Measurements from ENCODE around the gene NFIX.

Gene NFIX

GRCh38 chr19:12984143-12984627, 11.1 kb upstream of the NFIX start:
- no peaks in the 10 kb centered on the region for H3K9me3 ChIP-seq (ENCODE audit: control insufficient read depth, low read depth, low read length)

GRCh38 chr19:12984683-12985048, 10.6 kb upstream of the NFIX start:
- H3K27me3 ChIP-seq (ENCODE audit: control insufficient read depth, insufficient read depth, low read length): peaks cover 78% of the 10 kb centered on the region
- H3K4me3 ChIP-seq (ENCODE audit: low read length): no peak overlapping the region

More at GRCh38 chr19:12984143-12984627, 11.1 kb upstream of the NFIX start:
- no peak overlapping the region for H3K27ac ChIP-seq (ENCODE audit: low read length)
- H3K4me1 ChIP-seq (ENCODE audit: control insufficient read depth, low read depth, low read length): no peaks in the 10 kb centered on the region
- no peak overlapping the region for H3K4me3 ChIP-seq (ENCODE audit: low read length)
- peaks cover 74% of the 10 kb centered on the region for H3K27me3 ChIP-seq (ENCODE audit: control insufficient read depth, insufficient read depth, low read length)
- no peaks in the 10 kb centered on the region for H3K36me3 ChIP-seq (ENCODE audit: control insufficient read depth, low read depth, low read length)
- no peak overlapping the region for H3K9ac ChIP-seq (ENCODE audit: low read length)

DNA sequence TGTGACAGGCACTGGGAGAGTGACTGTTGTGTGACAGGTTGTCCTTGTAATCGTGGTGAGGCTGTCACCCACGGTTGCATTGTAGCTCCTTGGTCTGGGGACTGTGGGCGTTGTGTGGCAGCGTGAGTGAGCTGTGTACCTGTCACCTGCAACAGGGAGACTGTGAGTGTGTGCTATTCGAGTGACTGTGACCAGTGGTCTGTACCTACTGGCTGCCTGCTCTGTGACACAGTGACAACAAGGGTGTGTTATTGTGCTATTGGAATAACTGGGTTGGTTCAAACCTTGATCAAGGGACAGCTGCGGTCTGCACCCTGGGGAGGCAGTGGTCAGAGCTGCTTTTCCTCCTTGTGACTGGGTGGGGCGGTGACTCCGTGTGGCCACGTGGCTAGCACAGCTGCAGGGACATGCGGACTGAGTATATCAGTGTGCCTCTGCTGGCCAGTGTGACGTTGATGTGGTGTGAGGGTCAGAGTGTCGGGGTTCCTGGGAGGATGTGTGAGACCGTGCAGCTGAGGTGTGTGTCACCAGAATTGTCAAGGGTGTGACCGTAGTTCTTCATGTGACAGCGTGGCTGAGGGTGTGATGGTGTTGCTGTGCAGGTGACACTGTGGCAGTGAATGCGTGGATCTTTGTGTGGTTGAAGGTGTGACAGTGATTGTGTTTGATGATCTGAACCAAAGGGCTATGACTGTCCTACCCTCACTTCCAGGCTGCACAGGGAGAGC, 10.1 kb upstream of the NFIX start:
- Histone ChIP-seq H3K9ac (ENCODE audit: low read length) (no peak overlapping the region), H3K27me3 (ENCODE audit: control insufficient read depth, insufficient read depth, low read length) (peaks cover 84% of the 10 kb centered on the region), H3K4me1 (ENCODE audit: control insufficient read depth, low read depth, low read length) (no peaks in the 10 kb centered on the region), H3K9me3 (ENCODE audit: control insufficient read depth, low read depth, low read length) (no peaks in the 10 kb centered on the region), H3K36me3 (ENCODE audit: control insufficient read depth, low read depth, low read length) (no peaks in the 10 kb centered on the region), H3K4me3 (ENCODE audit: low read length) (no peak overlapping the region), H3K27ac (ENCODE audit: low read length) (no peak overlapping the region)

More at GRCh38 chr19:12984683-12985048, 10.6 kb upstream of the NFIX start:
- Histone ChIP-seq H3K4me1 (ENCODE audit: control insufficient read depth, low read depth, low read length) (no peaks in the 10 kb centered on the region), H3K36me3 (ENCODE audit: control insufficient read depth, low read depth, low read length) (no peaks in the 10 kb centered on the region), H3K9me3 (ENCODE audit: control insufficient read depth, low read depth, low read length) (no peaks in the 10 kb centered on the region), H3K27ac (ENCODE audit: low read length) (no peak overlapping the region), H3K9ac (ENCODE audit: low read length) (no peak overlapping the region)

GRCh38 chr19:12986726-12987125, 8.5 kb upstream of the NFIX start:
- Histone ChIP-seq H3K36me3 (ENCODE audit: control insufficient read depth, low read depth, low read length) (no peaks in the 10 kb centered on the region), H3K9ac (ENCODE audit: low read length) (no peak overlapping the region), H3K4me1 (ENCODE audit: control insufficient read depth, low read depth, low read length) (no peaks in the 10 kb centered on the region), H3K4me3 (ENCODE audit: low read length) (no peak overlapping the region), H3K27me3 (ENCODE audit: control insufficient read depth, insufficient read depth, low read length) (peaks cover 92% of the 10 kb centered on the region), H3K27ac (ENCODE audit: low read length) (no peak overlapping the region), H3K9me3 (ENCODE audit: control insufficient read depth, low read depth, low read length) (no peaks in the 10 kb centered on the region)

- H3K9me3 ChIP-seq (ENCODE audit: control insufficient read depth, low read depth, low read length): no peaks in the 10 kb centered on the region
- no peaks in the 10 kb centered on the region for H3K4me1 ChIP-seq (ENCODE audit: control insufficient read depth, low read depth, low read length)
- no peaks in the 10 kb centered on the region for H3K36me3 ChIP-seq (ENCODE audit: control insufficient read depth, low read depth, low read length)
- H3K9ac ChIP-seq (ENCODE audit: low read length): no peak overlapping the region
- no peak overlapping the region for H3K27ac ChIP-seq (ENCODE audit: low read length)
- no peak overlapping the region for H3K4me3 ChIP-seq (ENCODE audit: low read length)
- peaks cover 93% of the 10 kb centered on the region for H3K27me3 ChIP-seq (ENCODE audit: control insufficient read depth, insufficient read depth, low read length)
These were observed 8.1 kb upstream of the NFIX start for GRCh38 chr19:12987190-12987589.

GRCh38 chr19:12987781-12988180, 7.5 kb upstream of the NFIX start:
- Histone ChIP-seq H3K36me3 (ENCODE audit: control insufficient read depth, low read depth, low read length) (no peaks in the 10 kb centered on the region), H3K9me3 (ENCODE audit: control insufficient read depth, low read depth, low read length) (no peaks in the 10 kb centered on the region), H3K27ac (ENCODE audit: low read length) (no peak overlapping the region), H3K4me3 (ENCODE audit: low read length) (no peak overlapping the region), H3K4me1 (ENCODE audit: control insufficient read depth, low read depth, low read length) (no peaks in the 10 kb centered on the region), H3K9ac (ENCODE audit: low read length) (no peak overlapping the region), H3K27me3 (ENCODE audit: control insufficient read depth, insufficient read depth, low read length) (peaks cover 92% of the 10 kb centered on the region)

DNA sequence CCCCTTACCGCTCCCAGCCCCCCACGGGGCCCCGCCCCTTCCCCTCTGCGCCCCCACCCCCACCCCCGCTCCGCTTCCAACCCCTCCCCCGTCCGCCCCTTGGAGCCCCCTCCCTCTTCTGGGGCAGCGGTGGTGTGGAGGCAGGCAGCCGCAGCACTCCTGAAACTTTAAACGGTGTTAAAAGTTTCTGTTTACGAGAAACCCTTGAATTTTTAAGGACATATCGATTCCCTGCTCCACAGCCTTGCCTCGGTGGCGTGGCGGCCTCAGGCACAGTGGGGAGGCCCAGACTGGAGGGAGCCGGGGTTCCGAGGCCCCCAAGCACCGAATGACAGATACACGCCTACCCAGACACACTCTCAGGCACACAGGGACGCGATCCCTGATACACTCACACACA, 4.8 kb upstream of the NFIX start:
- H3K9ac ChIP-seq (ENCODE audit: low read length): no peak overlapping the region
- H3K27ac ChIP-seq (ENCODE audit: low read length): no peak overlapping the region
- H3K9me3 ChIP-seq (ENCODE audit: control insufficient read depth, low read depth, low read length): no peaks in the 10 kb centered on the region
- no peaks in the 10 kb centered on the region for H3K36me3 ChIP-seq (ENCODE audit: control insufficient read depth, low read depth, low read length)
- H3K4me1 ChIP-seq (ENCODE audit: control insufficient read depth, low read depth, low read length): no peaks in the 10 kb centered on the region
- H3K27me3 ChIP-seq (ENCODE audit: control insufficient read depth, insufficient read depth, low read length): peaks cover 93% of the 10 kb centered on the region
- H3K4me3 ChIP-seq (ENCODE audit: low read length): no peak overlapping the region

- H3K4me3 ChIP-seq (ENCODE audit: low read length): no peak overlapping the region
- H3K36me3 ChIP-seq (ENCODE audit: control insufficient read depth, low read depth, low read length): no peaks in the 10 kb centered on the region
- H3K9me3 ChIP-seq (ENCODE audit: control insufficient read depth, low read depth, low read length): no peaks in the 10 kb centered on the region
- peaks cover 90% of the 10 kb centered on the region for H3K27me3 ChIP-seq (ENCODE audit: control insufficient read depth, insufficient read depth, low read length)
- H3K4me1 ChIP-seq (ENCODE audit: control insufficient read depth, low read depth, low read length): no peaks in the 10 kb centered on the region
- H3K9ac ChIP-seq (ENCODE audit: low read length): no peak overlapping the region
- no peak overlapping the region for H3K27ac ChIP-seq (ENCODE audit: low read length)
These were observed 4.4 kb upstream of the NFIX start for GRCh38 chr19:12990853-12991252.

DNA sequence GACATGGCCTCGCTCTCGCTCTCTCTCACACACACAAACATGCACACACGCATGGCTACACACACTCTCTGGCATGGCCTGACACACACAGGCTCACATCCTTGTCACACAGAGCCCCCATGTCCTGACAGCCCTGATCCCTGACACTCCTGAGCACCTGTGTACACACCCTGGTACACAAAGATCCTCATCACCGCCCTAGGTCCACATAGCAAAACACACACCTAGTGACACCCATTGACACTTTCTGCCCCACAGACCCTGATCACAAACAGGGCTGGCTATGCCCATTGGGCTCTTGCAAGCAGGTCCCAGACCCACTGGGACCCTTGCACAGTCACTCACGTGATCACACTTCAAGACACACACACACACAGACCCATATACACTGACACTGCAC, 4.0 kb upstream of the NFIX start:
- Histone ChIP-seq H3K9me3 (ENCODE audit: control insufficient read depth, low read depth, low read length) (no peaks in the 10 kb centered on the region), H3K27ac (ENCODE audit: low read length) (no peak overlapping the region), H3K4me1 (ENCODE audit: control insufficient read depth, low read depth, low read length) (no peaks in the 10 kb centered on the region), H3K4me3 (ENCODE audit: low read length) (no peak overlapping the region), H3K9ac (ENCODE audit: low read length) (no peak overlapping the region), H3K36me3 (ENCODE audit: control insufficient read depth, low read depth, low read length) (no peaks in the 10 kb centered on the region), H3K27me3 (ENCODE audit: control insufficient read depth, insufficient read depth, low read length) (peaks cover 90% of the 10 kb centered on the region)

GRCh38 chr19:12992729-12993128, 2.5 kb upstream of the NFIX start:
- H3K4me1 ChIP-seq (ENCODE audit: control insufficient read depth, low read depth, low read length): no peaks in the 10 kb centered on the region

DNA sequence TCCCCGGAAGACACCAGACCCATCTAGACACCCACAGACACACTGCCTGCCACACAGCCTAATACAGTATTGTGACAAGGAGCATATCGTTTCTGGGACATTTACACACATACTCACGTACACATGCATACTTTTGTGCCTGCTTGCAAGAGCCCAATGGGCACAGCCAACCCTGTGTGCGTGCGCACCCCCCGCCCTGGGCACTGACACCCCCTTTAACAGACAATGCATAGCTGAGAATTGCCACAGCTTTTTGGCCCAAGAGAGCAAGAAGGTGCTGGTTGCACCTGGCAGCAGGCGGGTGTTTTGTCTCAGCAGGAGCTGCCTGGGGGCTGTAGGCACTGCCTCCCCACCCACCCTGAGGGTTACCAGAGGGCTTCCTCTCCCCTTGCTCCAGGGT, 1.7 kb upstream of the NFIX start:
- Histone ChIP-seq H3K9me3 (ENCODE audit: control insufficient read depth, low read depth, low read length) (no peaks in the 10 kb centered on the region), H3K9ac (ENCODE audit: low read length) (no peak overlapping the region), H3K27me3 (ENCODE audit: control insufficient read depth, insufficient read depth, low read length) (peaks cover 90% of the 10 kb centered on the region), H3K4me1 (ENCODE audit: control insufficient read depth, low read depth, low read length) (no peaks in the 10 kb centered on the region), H3K27ac (ENCODE audit: low read length) (no peak overlapping the region), H3K4me3 (ENCODE audit: low read length) (no peak overlapping the region), H3K36me3 (ENCODE audit: control insufficient read depth, low read depth, low read length) (no peaks in the 10 kb centered on the region)

More at GRCh38 chr19:12992729-12993128, 2.5 kb upstream of the NFIX start:
- peaks cover 90% of the 10 kb centered on the region for H3K27me3 ChIP-seq (ENCODE audit: control insufficient read depth, insufficient read depth, low read length)
- H3K4me3 ChIP-seq (ENCODE audit: low read length): no peak overlapping the region
- no peaks in the 10 kb centered on the region for H3K9me3 ChIP-seq (ENCODE audit: control insufficient read depth, low read depth, low read length)
- no peak overlapping the region for H3K9ac ChIP-seq (ENCODE audit: low read length)
- no peak overlapping the region for H3K27ac ChIP-seq (ENCODE audit: low read length)
- H3K36me3 ChIP-seq (ENCODE audit: control insufficient read depth, low read depth, low read length): no peaks in the 10 kb centered on the region

Data from iPS-18a (cell line).